Chondrocyte (in vitro differentiated cells): ENCODE data around the gene SEC14L2. TPM values are rescaled to one million over a fixed set of nuclear protein-coding genes. Genes with fewer than 3 reads are reported as not detected.
"Not testable (repeated sequence)": the region's sequence is repeated elsewhere in the genome, so short reads cannot be mapped to it uniquely, and the experiment has no call there.

Experiments used
- DNase-seq: peaks from one replicate; pipeline ENCODE4 v3.0.0; 2021; ENCODE audit warnings: mixed read lengths, low spot score
- H3K27ac Mint-ChIP-seq: one replicate; pipeline ENCODE4 v1.8.0; 2021; ENCODE audit warnings: mild to moderate bottlenecking, moderate library complexity, mixed read lengths; ENCODE audit not compliant: unreplicated experiment
- H3K27me3 Mint-ChIP-seq: 2 replicates; pipeline ENCODE4 v1.8.0; 2021; ENCODE audit warnings: low read depth, mixed read lengths
- H3K36me3 Mint-ChIP-seq: 2 replicates; pipeline ENCODE4 v1.8.0; 2021; ENCODE audit warnings: low read depth, mixed read lengths
- H3K4me1 Mint-ChIP-seq: 2 replicates; pipeline ENCODE4 v1.8.0; 2021; ENCODE audit warnings: low read depth, mild to moderate bottlenecking, mixed read lengths
- H3K4me3 Mint-ChIP-seq: one replicate; pipeline ENCODE4 v1.8.0; 2021; ENCODE audit warnings: mild to moderate bottlenecking, moderate library complexity, mixed read lengths; ENCODE audit not compliant: unreplicated experiment
- H3K9me3 Mint-ChIP-seq: 2 replicates; pipeline ENCODE4 v1.8.0; 2021; ENCODE audit warnings: low read depth, mixed read lengths
- CTCF ChIP-seq: fragments of 200-600 bp; sonication (generic); IDR thresholded peaks from 2 replicates; pipeline ENCODE4 v1.5.0; 2021; ENCODE audit warnings: antibody characterized with exemption, mild to moderate bottlenecking, moderate library complexity
- total RNA-seq: library from RNA; stranded (reverse); gene quantifications from 3 replicates; pipeline ENCODE4 v1.2.1, GENCODE V29; 2021

Gene SEC14L2
- total RNA-seq, 1 donor from 2014 or later = 15.5 TPM

GRCh38 chr22:30393885-30394284 lies 2.9 kb upstream of the SEC14L2 start:
- Mint-ChIP-seq H3K4me3 (no peak overlapping the region), H3K27ac (no peak overlapping the region)
- no peak for TF ChIP-seq CTCF

GRCh38 chr22:30397656-30398635 lies 1.1 kb downstream of the SEC14L2 start:
- H3K4me1 Mint-ChIP-seq = peaks cover 33% of the 10 kb centered on the region
- no peaks in the 10 kb centered on the region for H3K36me3 Mint-ChIP-seq
- no peak for DNase-seq
- H3K4me3 Mint-ChIP-seq = peak overlapping the region; percentile 87
- H3K27ac Mint-ChIP-seq = no peak overlapping the region
- TF ChIP-seq CTCF = no peak
- no peaks in the 10 kb centered on the region for H3K27me3 Mint-ChIP-seq
- no peaks in the 10 kb centered on the region for H3K9me3 Mint-ChIP-seq

More at GRCh38 chr22:30393885-30394284, 2.9 kb upstream of the SEC14L2 start:
- H3K27me3 Mint-ChIP-seq = no peaks in the 10 kb centered on the region
- H3K36me3 Mint-ChIP-seq = no peaks in the 10 kb centered on the region
- no peak for DNase-seq
- no peaks in the 10 kb centered on the region for H3K9me3 Mint-ChIP-seq
- H3K4me1 Mint-ChIP-seq = peaks cover 27% of the 10 kb centered on the region

- Mint-ChIP-seq H3K4me3 (peak overlapping the region; percentile 87), H3K36me3 (no peaks in the 10 kb centered on the region), H3K9me3 (no peaks in the 10 kb centered on the region), H3K27ac (no peak overlapping the region), H3K4me1 (peaks cover 33% of the 10 kb centered on the region), H3K27me3 (no peaks in the 10 kb centered on the region)
- DNase-seq = no peak
- no peak for TF ChIP-seq CTCF
Observed at GRCh38 chr22:30398685-30399680, 2.2 kb downstream of the SEC14L2 start.

- Mint-ChIP-seq H3K27ac (no peak overlapping the region), H3K27me3 (no peaks in the 10 kb centered on the region), H3K9me3 (no peaks in the 10 kb centered on the region), H3K4me1 (peaks cover 33% of the 10 kb centered on the region), H3K4me3 (no peak overlapping the region), H3K36me3 (no peaks in the 10 kb centered on the region)
- DNase-seq = no peak
- no peak for TF ChIP-seq CTCF
Observed at GRCh38 chr22:30399718-30400117, 2.9 kb downstream of the SEC14L2 start.

GRCh38 chr22:30400159-30400558 lies 3.3 kb downstream of the SEC14L2 start:
- H3K9me3 Mint-ChIP-seq = no peaks in the 10 kb centered on the region
- no peaks in the 10 kb centered on the region for H3K27me3 Mint-ChIP-seq
- no peak overlapping the region for H3K4me3 Mint-ChIP-seq
- H3K4me1 Mint-ChIP-seq = peaks cover 36% of the 10 kb centered on the region
- H3K27ac Mint-ChIP-seq = no peak overlapping the region
- H3K36me3 Mint-ChIP-seq = peaks cover 2% of the 10 kb centered on the region
- no peak for DNase-seq
- no peak for TF ChIP-seq CTCF

- H3K4me1 Mint-ChIP-seq = peaks cover 37% of the 10 kb centered on the region
- H3K27ac Mint-ChIP-seq, H3K9me3 Mint-ChIP-seq, DNase-seq, H3K4me3 Mint-ChIP-seq, H3K36me3 Mint-ChIP-seq, H3K27me3 Mint-ChIP-seq: not testable (repeated sequence)
Observed at GRCh38 chr22:30401024-30401423, 4.2 kb downstream of the SEC14L2 start.
